Astrocyte of the spinal cord (primary cell): ENCODE data around the gene FOSL2.

Experiments used
- DNase-seq: peaks from one replicate; pipeline ENCODE4 v3.0.0; 2011; ENCODE audit warnings: low read depth, low spot score
- H3K4me3 ChIP-seq: 2 replicates; pipeline ENCODE4 v1.5.1; 2011; ENCODE audit warnings: low read depth, mild to moderate bottlenecking, low read length, moderate library complexity
- CTCF ChIP-seq: IDR thresholded peaks from 2 replicates; pipeline ENCODE4 v1.5.1; 2012; ENCODE audit warnings: low read depth, mild to moderate bottlenecking, low read length, inconsistent platforms
- in situ Hi-C: cut with HindIII; loops from 2 replicates; pipeline ENCODE4 v1.10.0; 2017; ENCODE audit warnings: low sequenced_read_pairs

Gene FOSL2

GRCh38 chr2:28387082-28387960 is 5.3 kb upstream of the FOSL2 start:
- H3K4me3 ChIP-seq = no peak overlapping the region
- TF ChIP-seq CTCF = no peak
- in situ Hi-C loops = no loop called here
- DNase-seq = peak; percentile 38

GRCh38 chr2:28389399-28390240 is 3.0 kb upstream of the FOSL2 start:
- in situ Hi-C loops = no loop called here
- peak overlapping the region; percentile 99 for H3K4me3 ChIP-seq
- DNase-seq = no peak
- TF ChIP-seq CTCF = peak; percentile 16

- no peak for TF ChIP-seq CTCF
- in situ Hi-C loops = no loop called here
- peak; percentile 92 for DNase-seq
- peak overlapping the region; percentile 99 for H3K4me3 ChIP-seq
Measured at GRCh38 chr2:28390241-28390745, 2.4 kb upstream of the FOSL2 start.

- H3K4me3 ChIP-seq = peak overlapping the region; percentile 99
- no peak for TF ChIP-seq CTCF
- peak; percentile 94 for DNase-seq
- in situ Hi-C loops = no loop called here
Measured at GRCh38 chr2:28390746-28391563, 1.7 kb upstream of the FOSL2 start.

- peak overlapping the region; percentile 99 for H3K4me3 ChIP-seq
- peak; percentile 5 for TF ChIP-seq CTCF
- in situ Hi-C loops = no loop called here
- DNase-seq = peak; percentile 93
Measured at GRCh38 chr2:28391564-28392296, 928 bp upstream of the FOSL2 start.
